GM18508 (cell line): ENCODE measurements around the gene CBX2.

Experiments
- ATAC-seq: cut with Tn5 transposase; IDR thresholded peaks from one replicate; pipeline ENCODE4 v1.9.1; 2021; ENCODE audit warnings: moderate number of reproducible peaks; ENCODE audit not compliant: insufficient read depth, unreplicated experiment

CBX2 gene

GRCh38 chr17:79822583-79823124, 44.7 kb downstream of the CBX2 start:
- ATAC-seq = no peak

DNA sequence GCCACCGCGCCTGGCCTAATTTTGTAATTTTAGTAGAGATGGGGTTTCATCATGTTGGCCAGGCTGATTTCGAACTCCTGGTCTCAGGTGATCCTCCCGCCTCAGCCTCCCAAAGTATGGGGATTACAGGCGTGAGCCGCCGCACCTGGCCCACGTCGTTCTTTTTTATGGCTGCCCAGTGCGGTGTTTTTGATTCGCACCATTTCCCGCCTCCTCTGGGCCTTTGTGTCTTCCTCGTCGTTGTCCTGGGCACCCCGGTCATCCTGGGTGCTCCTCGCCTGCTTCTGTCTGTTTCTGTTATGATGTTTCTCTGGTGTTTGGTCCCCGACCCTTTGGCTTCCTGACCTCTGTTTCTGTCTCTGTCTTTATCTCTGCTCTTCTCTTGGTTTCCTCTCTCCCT, 46.3 kb downstream of the CBX2 start:
- no peak for ATAC-seq

GRCh38 chr17:79824893-79825579, 47.1 kb downstream of the CBX2 start:
- ATAC-seq = no peak

DNA sequence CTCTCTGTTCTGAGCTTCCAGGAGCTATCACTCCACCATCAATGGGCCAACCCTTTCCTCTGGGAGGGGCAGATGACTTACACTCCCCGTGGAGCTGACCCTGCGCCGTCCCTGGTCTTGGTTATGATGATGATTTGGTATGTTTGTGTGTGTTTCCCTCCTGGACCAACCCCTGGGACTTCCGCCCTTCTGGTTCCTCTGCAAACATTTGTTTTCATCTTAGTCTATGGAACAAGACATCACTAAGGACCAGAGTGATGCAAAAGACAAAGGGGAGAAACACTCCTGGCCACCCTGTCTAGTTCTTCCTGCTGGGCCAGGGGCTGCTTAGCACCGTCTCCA, 47.6 kb downstream of the CBX2 start:
- no peak for ATAC-seq

DNA sequence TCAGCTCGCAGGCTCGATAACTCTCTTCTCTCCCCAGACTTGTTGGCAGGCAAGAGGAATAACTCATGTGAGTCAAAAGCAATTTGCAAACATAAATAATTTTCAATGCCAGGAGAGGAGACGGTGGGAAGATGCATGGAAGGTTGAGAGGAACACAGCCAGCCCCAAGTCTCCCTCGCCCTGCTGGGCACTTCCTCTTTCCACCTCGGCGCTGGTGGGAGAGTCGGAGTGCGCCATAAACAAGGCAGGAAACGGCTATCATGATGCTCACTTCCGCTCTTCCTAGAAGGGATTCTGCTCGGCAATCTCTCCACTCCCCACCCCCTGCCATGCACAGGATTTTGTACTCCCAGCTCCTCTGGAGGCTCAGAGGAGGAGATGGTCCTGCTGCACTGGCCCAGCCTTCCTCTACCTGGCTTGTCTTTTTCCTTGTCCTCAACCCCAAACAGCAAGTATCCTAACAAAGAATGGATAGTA, 48.3 kb downstream of the CBX2 start:
- no peak for ATAC-seq

DNA sequence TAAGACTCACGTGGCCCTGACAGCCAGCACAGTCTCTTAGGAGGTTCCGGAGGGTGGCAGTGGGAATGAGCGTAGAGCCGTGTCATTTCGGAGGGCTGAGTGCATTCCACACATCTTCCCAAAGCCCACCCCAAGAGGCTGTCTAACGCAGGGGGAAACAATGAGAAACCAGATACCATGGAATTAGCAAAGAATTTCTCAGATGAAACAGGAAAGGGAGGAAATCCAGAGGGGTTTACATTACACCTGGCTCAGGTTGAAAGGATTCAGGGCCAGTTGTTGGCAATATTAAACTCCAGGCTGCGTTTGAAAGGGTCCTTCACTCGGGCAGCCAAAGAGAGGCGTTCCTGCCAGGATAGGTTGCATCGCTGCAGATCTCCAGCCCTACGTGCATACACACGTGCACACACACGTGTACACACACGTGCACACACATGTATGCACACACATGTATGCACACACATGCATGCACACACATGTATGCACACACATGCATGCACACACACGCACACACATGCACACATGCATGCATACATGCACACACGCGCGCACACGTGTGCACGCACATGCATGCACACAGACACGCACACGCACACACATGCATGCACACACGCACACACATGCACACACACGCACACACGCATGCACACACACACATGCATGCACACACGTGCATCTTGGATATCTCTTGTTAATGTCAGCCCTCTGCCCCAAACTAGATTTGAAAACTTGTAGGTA, 49.1 kb downstream of the CBX2 start:
- no peak for ATAC-seq

GRCh38 chr17:79829004-79829403, 51.1 kb downstream of the CBX2 start:
- no peak for ATAC-seq

DNA sequence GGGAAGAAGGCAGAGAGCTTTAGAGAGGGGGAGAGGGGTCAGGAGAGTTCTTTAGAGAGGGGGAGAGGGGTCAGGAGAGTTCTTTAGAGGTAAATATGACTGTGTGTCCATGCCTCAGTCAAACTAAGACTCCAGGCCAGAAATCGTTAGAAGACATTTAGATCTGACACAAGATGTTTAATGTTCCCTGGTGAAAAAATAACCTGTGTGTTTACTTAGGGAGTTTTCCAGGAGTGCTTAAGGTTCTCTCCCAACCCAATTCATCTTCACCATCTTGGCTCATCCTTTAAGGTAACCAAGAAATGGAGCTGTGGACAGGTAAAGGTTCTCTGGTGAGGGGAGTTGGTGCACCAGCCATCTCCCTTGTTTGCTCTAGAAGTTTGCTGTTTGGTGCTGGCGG, 51.5 kb downstream of the CBX2 start:
- no peak for ATAC-seq

DNA sequence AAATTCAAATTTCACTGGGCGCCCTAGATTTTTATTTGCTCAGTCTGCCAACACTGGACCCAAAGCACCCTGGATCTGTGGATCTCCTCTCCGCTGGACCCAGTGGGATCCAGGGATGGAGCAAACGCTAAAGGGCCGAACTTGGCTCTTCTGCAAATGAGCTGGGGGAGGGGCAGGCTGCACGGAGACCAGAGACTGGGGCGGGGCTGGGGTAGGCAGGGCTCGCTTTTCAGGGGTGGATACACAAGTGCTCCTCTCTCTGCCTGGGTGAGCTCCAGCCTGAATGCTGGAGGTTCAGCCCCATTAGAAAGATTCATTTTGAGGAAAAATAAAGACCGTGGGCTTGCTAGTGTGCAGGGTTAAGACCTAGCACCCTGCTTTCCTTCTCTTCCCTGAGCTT, 52.4 kb downstream of the CBX2 start:
- ATAC-seq = no peak

- ATAC-seq = no peak
These were observed 52.9 kb downstream of the CBX2 start for GRCh38 chr17:79830763-79831264.

GRCh38 chr17:79831265-79832217, 53.6 kb downstream of the CBX2 start:
- no peak for ATAC-seq

DNA sequence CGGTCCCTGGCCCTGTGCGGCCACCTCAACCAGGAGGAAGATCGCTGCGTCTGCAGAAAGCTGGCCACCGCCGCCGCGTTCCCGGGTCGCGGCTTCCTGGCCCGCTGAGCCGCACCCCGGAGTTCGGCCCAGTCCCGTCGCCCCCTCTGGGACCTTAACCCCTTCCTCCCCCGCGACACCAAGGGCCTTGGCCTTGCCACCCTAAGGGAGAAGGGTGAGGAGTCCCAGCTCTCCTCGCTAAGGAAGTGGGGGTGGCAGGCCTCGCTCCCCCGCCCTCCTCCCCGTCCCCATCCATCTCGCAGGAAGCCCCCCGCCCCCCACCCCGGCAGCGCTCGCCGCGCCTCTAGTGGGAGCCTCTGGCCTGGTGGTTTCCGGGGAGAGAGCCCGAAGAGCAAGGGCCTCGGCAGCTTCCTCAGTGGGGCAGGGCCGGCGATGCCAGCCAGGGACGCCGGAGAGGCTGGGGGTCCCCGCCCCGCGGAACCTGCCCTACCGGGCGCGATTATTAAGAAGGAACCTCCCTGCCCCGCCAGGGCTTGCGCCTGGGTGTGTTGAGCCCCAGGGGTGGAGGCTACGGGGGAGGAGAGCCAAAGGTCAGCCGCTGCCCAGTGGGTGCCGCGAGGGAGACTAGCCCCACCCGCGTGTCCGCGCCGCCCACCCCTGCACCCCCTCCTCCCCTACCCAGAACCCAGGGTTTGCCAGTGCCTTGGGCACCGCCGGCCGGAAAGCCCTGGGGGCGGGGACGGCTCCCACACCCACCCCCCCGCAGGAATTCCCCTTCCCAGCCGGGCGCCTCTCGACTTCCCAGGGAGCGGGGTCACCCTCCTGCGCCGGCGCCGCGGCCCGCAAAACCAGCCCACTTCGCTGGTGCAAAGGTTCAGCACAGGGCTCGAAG, 54.5 kb downstream of the CBX2 start:
- no peak for ATAC-seq

GRCh38 chr17:79833110-79833450, 55.1 kb downstream of the CBX2 start:
- no peak for ATAC-seq

- ATAC-seq = no peak
These were observed 56.0 kb downstream of the CBX2 start for GRCh38 chr17:79833744-79834564.

GRCh38 chr17:79834565-79835469, 56.9 kb downstream of the CBX2 start:
- no peak for ATAC-seq

DNA sequence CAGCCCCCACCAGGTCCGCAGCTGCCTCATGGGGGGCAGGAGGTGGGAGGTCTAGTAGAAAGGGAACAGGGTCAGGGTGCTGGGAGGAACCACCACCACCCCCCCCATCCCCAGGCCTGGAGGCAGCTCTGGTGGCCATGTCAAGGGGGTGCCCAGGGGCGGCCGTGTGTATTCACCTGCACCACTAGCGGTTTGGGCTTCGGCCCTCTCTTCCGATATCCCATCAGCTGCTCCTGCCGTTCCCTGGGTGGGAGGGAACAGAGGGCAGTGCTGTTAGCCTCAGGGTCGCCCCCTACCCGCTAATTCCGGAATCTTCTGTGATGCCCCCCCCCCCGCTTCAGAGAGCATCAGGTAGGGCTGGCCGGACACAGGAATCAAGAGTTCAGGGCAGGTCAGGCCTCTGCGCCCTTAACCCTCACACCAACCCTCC, 57.5 kb downstream of the CBX2 start:
- no peak for ATAC-seq

DNA sequence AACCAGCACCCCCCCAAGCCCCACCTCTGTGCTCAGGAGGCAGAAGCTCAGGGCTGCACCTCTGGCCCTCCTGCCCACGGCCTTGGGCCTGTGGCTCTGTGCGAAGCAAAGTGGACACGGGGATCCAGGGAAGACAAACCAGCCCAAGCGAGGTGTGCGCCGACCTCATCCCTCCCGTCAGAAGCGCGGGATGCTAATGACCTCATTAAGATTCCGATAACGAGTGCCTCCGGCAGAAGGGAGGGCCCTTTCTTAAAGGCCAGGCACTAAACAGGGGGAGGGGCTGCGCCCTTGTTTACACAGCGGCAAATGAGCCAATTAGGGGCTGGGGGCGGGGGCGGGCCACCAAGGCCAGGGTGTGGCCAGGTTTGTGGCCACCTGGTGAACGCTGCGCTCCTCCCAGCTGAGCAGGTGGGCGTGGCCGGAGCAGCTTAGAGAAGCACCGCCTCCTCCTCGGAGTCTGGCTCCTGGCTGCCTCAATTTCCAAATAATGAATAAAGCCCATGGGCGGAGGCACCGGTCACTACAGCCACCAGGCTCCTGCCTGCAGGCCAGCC, 58.1 kb downstream of the CBX2 start:
- ATAC-seq = no peak
